GM21526 (cell line): ENCODE results near the gene TLCD3B.

Experiments
- ATAC-seq: cut with Tn5 transposase; IDR thresholded peaks from one replicate; pipeline ENCODE4 v1.9.1; 2021; ENCODE audit warnings: moderate library complexity; ENCODE audit not compliant: unreplicated experiment, low FRiP score

The TLCD3B gene

DNA sequence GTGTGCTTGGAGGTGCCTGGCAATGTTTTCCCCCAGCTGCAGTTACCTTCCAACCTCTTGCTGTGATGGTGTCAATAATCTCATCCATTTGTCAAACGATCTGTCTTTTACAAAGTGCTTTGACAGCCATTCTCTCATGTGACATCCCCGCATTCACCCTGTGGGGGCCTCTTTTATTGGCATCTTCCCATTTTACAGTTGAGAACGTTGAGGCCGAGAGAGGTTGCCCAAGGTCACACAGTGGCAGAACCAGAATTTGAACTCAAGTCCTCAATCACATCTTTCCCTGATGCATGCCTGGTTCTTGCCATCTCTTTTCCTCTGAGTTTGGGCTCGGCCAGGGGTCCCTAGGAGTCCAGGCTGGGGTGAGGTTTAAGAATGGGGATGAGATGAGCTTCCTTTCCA, 55.9 kb downstream of the TLCD3B start:
- ATAC-seq = no peak
